SK-N-SH (cell line): ENCODE data around the gene NRDE2. TPM values are rescaled to one million over a fixed set of nuclear protein-coding genes. Genes with fewer than 3 reads are reported as not detected.

Experiments used
- CTCF ChIA-PET: fragments of 300-600, 350-600 bp; formaldehyde crosslinking; extraction: SDS; loops from one replicate; lab custom pipeline; 2021; lab: Yijun Ruan, JAX
- POLR2A ChIA-PET: fragments of 350-600 bp; sonication (Branson Sonifier 250); formaldehyde crosslinking; extraction: SDS; loops from one replicate; lab custom pipeline; 2020; ENCODE audit warnings: antibody characterized with exemption, inconsistent platforms; lab: Yijun Ruan, JAX
- DNase-seq: peaks from one replicate; pipeline ENCODE4 v3.0.0; 2012
- H2AFZ ChIP-seq: fragments of 200-600 bp; sonication (generic); 2 replicates; pipeline ENCODE4 v1.8.1; 2016; ENCODE audit warnings: antibody characterized with exemption, mild to moderate bottlenecking, low read depth
- H3F3A ChIP-seq: fragments of 200-600 bp; sonication (generic); replicated peaks from 2 replicates; pipeline ENCODE3; 2016; ENCODE audit warnings: antibody characterized with exemption, mild to moderate bottlenecking; ENCODE audit not compliant: insufficient read depth
- H3K27ac ChIP-seq, 2 experiments: fragments of 200-500 bp in 1 of 2; fragments of 200-600 bp in 1 of 2; sonication (Bioruptor generic) in 1 of 2; sonication (generic), shearing (Covaris generic) in 1 of 2; 2 replicates each; pipeline versions ENCODE4 v1.5.1 to v1.6.1; 2014 to 2016; ENCODE audit warnings: low read depth in 2 of 2, inconsistent platforms in 1 of 2, low read length in 1 of 2, mild to moderate bottlenecking in 1 of 2, mixed read lengths in 1 of 2
- H3K27me3 ChIP-seq: fragments of 200-600 bp; sonication (generic), shearing (Covaris generic); 2 replicates; pipeline ENCODE4 v1.6.1; 2016; ENCODE audit warnings: mixed run types; ENCODE audit not compliant: insufficient read depth
- H3K36me3 ChIP-seq, 2 experiments: fragments of 200-500 bp in 1 of 2; fragments of 200-600 bp in 1 of 2; sonication (Bioruptor generic) in 1 of 2; sonication (generic) in 1 of 2; replicated peaks in 1 of 2; 2 replicates each; pipeline versions ENCODE3 to v1.5.1; 2014 to 2016; ENCODE audit warnings: low read length in 1 of 2, mild to moderate bottlenecking in 1 of 2; ENCODE audit not compliant: insufficient read depth in 2 of 2, control insufficient read depth in 1 of 2
- H3K4me1 ChIP-seq, 2 experiments: fragments of 200-500 bp in 1 of 2; fragments of 200-600 bp in 1 of 2; sonication (Bioruptor generic) in 1 of 2; sonication (generic), shearing (Covaris generic) in 1 of 2; 2 replicates each; pipeline versions ENCODE4 v1.5.1 to v1.6.1; 2014 to 2016; ENCODE audit warnings: low read depth in 1 of 2, low read length in 1 of 2, mixed run types in 1 of 2; ENCODE audit not compliant: insufficient read depth in 2 of 2, control insufficient read depth in 1 of 2
- H3K4me2 ChIP-seq: fragments of 200-600 bp; sonication (generic), shearing (Covaris generic); 2 replicates; pipeline ENCODE4 v1.6.1; 2017; ENCODE audit warnings: mixed run types
- H3K4me3 ChIP-seq, 2 experiments: fragments of 200-500 bp in 1 of 2; fragments of 200-600 bp in 1 of 2; sonication (Bioruptor generic) in 1 of 2; sonication (generic), shearing (Covaris generic) in 1 of 2; 2 replicates each; pipeline versions ENCODE4 v1.5.1 to v1.8.1; 2014 to 2016; ENCODE audit warnings: low read depth in 2 of 2, inconsistent platforms in 1 of 2, low read length in 1 of 2, mild to moderate bottlenecking in 1 of 2, mixed read lengths in 1 of 2, moderate library complexity in 1 of 2
- H3K79me2 ChIP-seq: fragments of 200-600 bp; sonication (generic); 2 replicates; pipeline ENCODE4 v1.8.1; 2017; ENCODE audit warnings: mild to moderate bottlenecking; ENCODE audit not compliant: insufficient read depth
- H3K9ac ChIP-seq: fragments of 200-600 bp; sonication (generic); 2 replicates; pipeline ENCODE4 v1.6.1; 2017; ENCODE audit warnings: mixed run types
- H3K9me2 ChIP-seq: fragments of 200-600 bp; sonication (generic); 2 replicates; pipeline ENCODE4 v1.6.1; 2017; ENCODE audit warnings: mixed run types
- H3K9me3 ChIP-seq: fragments of 200-600 bp; sonication (generic); 2 replicates; pipeline ENCODE4 v1.6.1; 2017; ENCODE audit warnings: mixed run types, mild to moderate bottlenecking, moderate library complexity
- H4K20me1 ChIP-seq: fragments of 200-600 bp; sonication (generic); 2 replicates; pipeline ENCODE4 v1.6.1; 2017; ENCODE audit warnings: mild to moderate bottlenecking, mixed run types; ENCODE audit not compliant: insufficient read depth
- ELF1 ChIP-seq: IDR thresholded peaks from 2 replicates; pipeline ENCODE4 v1.4.0; 2012
- EZH2phosphoT487 ChIP-seq: fragments of 200-600 bp; sonication (generic); IDR thresholded peaks from 2 replicates; pipeline ENCODE4 v1.6.1; 2017; ENCODE audit warnings: low read depth, mixed run types, mild to moderate bottlenecking, antibody characterized with exemption, moderate library complexity, borderline replicate concordance
- FOSL2 ChIP-seq: IDR thresholded peaks from 2 replicates; pipeline ENCODE4 v1.4.0; 2012; ENCODE audit warnings: low read depth, mild to moderate bottlenecking, moderate library complexity, borderline replicate concordance
- FOXJ3 ChIP-seq: sonication (generic); formaldehyde crosslinking; IDR thresholded peaks from 2 replicates; pipeline ENCODE4 v1.5.1; 2020; ENCODE audit warnings: mild to moderate bottlenecking, missing genetic modification reagents
- FOXM1 ChIP-seq: IDR thresholded peaks from 2 replicates; pipeline ENCODE4 v1.4.0; 2012; ENCODE audit warnings: low read depth, mild to moderate bottlenecking
- GABPA ChIP-seq: IDR thresholded peaks from 2 replicates; pipeline ENCODE4 v1.4.0; 2012; ENCODE audit warnings: low read depth, mild to moderate bottlenecking
- JUND ChIP-seq: IDR thresholded peaks from 2 replicates; pipeline ENCODE4 v1.4.0; 2012
- MEF2A ChIP-seq: IDR thresholded peaks from 2 replicates; pipeline ENCODE4 v1.4.0; 2012; ENCODE audit warnings: low read depth, borderline replicate concordance
- NFIC ChIP-seq: IDR thresholded peaks from 2 replicates; pipeline ENCODE4 v1.4.0; 2012; ENCODE audit warnings: borderline replicate concordance
- PBX3 ChIP-seq: IDR thresholded peaks from 2 replicates; pipeline ENCODE4; 2012
- POLR2AphosphoS5 ChIP-seq: IDR thresholded peaks from 2 replicates; pipeline ENCODE4 v1.6.1; 2012; ENCODE audit warnings: low read depth, low read length
- RAD21 ChIP-seq: IDR thresholded peaks from 2 replicates; pipeline ENCODE4 v1.6.1; 2012; ENCODE audit warnings: mild to moderate bottlenecking, low read length
- RCOR1 ChIP-seq: fragments of 150-350 bp; IDR thresholded peaks from 2 replicates; pipeline ENCODE4 v1.6.1; 2017; ENCODE audit warnings: antibody characterized with exemption, low read length
- RFX5 ChIP-seq: IDR thresholded peaks from 2 replicates; pipeline ENCODE4 v1.6.1; 2012; ENCODE audit warnings: mild to moderate bottlenecking, improper control_type of control experiment, low read length
- SMC3 ChIP-seq: IDR thresholded peaks from 2 replicates; pipeline ENCODE4 v1.6.1; 2012; ENCODE audit warnings: low read depth, low read length, improper control_type of control experiment
- TAF1 ChIP-seq: IDR thresholded peaks from 2 replicates; pipeline ENCODE4 v1.6.1; 2012; ENCODE audit warnings: low read depth, mild to moderate bottlenecking, low read length, moderate library complexity, borderline replicate concordance
- TEAD4 ChIP-seq: IDR thresholded peaks from 2 replicates; pipeline ENCODE4 v1.4.0; 2012; ENCODE audit warnings: mild to moderate bottlenecking, borderline replicate concordance; ENCODE audit not compliant: insufficient read depth
- USF1 ChIP-seq: IDR thresholded peaks from 2 replicates; pipeline ENCODE4 v1.4.0; 2012; ENCODE audit warnings: low read depth, borderline replicate concordance
- YY1 ChIP-seq: IDR thresholded peaks from 2 replicates; pipeline ENCODE4 v1.4.0; 2012; ENCODE audit warnings: low read depth, mild to moderate bottlenecking
- ZBTB33 ChIP-seq: IDR thresholded peaks from 2 replicates; pipeline ENCODE4 v1.4.0; 2012; ENCODE audit warnings: low read depth, borderline replicate concordance
- WGBS: methylation state at CpG from one replicate; pipeline ENCODE4 v1.1.6; 2017; ENCODE audit warnings: low lambda C conversion rate; 5-methylcytosine and 5-hydroxymethylcytosine counted together
- polyA plus RNA-seq, 3 experiments: library from polyadenylated mRNA; depleted of rRNA; stranded (reverse); fragments of >200 nt; gene quantifications; 2 replicates each; pipeline ENCODE4 v1.2.3, GENCODE V29; 2012

The NRDE2 gene
- polyA plus RNA-seq, 1 of the 3 experiments (the other 2 are of a cell fraction): 11.3 TPM

GRCh38 chr14:90336401-90336800 lies 4.7 kb upstream of the NRDE2 start:
- WGBS: 11% methylated on average over 3 of the region's 3 CpGs
- DNase-seq: no peak
- ChIA-PET POLR2A (interaction anchor here (0.5 to 0.6 kb wide), 2 partner anchors 10 to 118 kb away, joined by 4 to 5 read pairs; no protein-coding TSS in a partner anchor), CTCF (no interaction called here)
- H4K20me1 ChIP-seq: no peaks in the 10 kb centered on the region
- H3K9me3 ChIP-seq: no peaks in the 10 kb centered on the region
- TF ChIP-seq GABPA: no peak
- no peak for TF ChIP-seq EZH2phosphoT487
- TF ChIP-seq RFX5: no peak
- TF ChIP-seq RCOR1: no peak
- no peak for TF ChIP-seq ZBTB33
- no peak for TF ChIP-seq JUND
- TF ChIP-seq YY1: no peak
- TF ChIP-seq RAD21: no peak
- H3K9ac ChIP-seq: no peak overlapping the region
- H3F3A ChIP-seq: no peaks in the 10 kb centered on the region
- H3K79me2 ChIP-seq: peaks cover under 1% of the 10 kb centered on the region; the same call in 1 of the 2 replicates
- no peak overlapping the region for H3K27ac ChIP-seq
- H3K9me2 ChIP-seq: no peaks in the 10 kb centered on the region
- H3K4me2 ChIP-seq: no peak overlapping the region
- no peaks in the 10 kb centered on the region for H3K36me3 ChIP-seq
- H3K4me1 ChIP-seq: no peaks in the 10 kb centered on the region
- H3K4me3 ChIP-seq: no peak overlapping the region
- peaks cover 23% of the 10 kb centered on the region; the same call in 1 of the 2 replicates for H3K27me3 ChIP-seq
- no peak overlapping the region for H2AFZ ChIP-seq

DNA sequence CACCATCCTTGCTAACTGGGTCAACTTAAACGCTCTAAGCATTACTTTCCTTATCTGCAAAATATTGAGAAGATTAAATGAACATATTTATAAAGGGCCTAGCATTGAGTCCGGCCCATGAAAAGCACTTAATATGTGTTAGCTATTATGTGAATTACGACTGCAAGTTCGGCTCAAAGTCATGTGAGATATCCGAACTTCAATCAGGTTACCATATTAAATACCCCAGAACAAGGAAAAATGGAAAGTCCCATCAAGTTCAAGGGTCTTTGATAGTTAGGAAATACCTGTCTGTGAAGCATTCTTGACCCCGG lies 487 bp upstream of the NRDE2 start:
- WGBS: 35% methylated on average over 6 of the region's 6 CpGs
- Histone ChIP-seq H3K9ac (no peak overlapping the region), H4K20me1 (no peaks in the 10 kb centered on the region), H3K4me1 (peaks cover 0 to 3% of the 10 kb centered on the region in 2 experiments; a peak in 1 of 4 replicates), H3F3A (no peaks in the 10 kb centered on the region), H3K4me2 (peak overlapping the region; percentile 78; the same call in 1 of the 2 replicates), H3K9me2 (no peaks in the 10 kb centered on the region), H3K9me3 (no peaks in the 10 kb centered on the region), H3K27ac (peak overlapping the region; percentile 45 to 46; a peak in 2 of 4 replicates), H3K36me3 (no peaks in the 10 kb centered on the region), H2AFZ (peak overlapping the region; percentile 77), H3K79me2 (peaks cover 41% of the 10 kb centered on the region), H3K27me3 (peaks cover 16% of the 10 kb centered on the region; the same call in 1 of the 2 replicates), H3K4me3 (peak overlapping the region; percentile 35 to 69)
- CTCF ChIA-PET: no interaction called here
- TF ChIP-seq YY1 (no peak), PBX3 (no peak), POLR2AphosphoS5 (no peak; the same call in 1 of the 2 replicates), FOSL2 (no peak), TEAD4 (no peak), SMC3 (no peak), EZH2phosphoT487 (no peak), RAD21 (no peak), NFIC (no peak), FOXJ3 (CRISPR knock-in tag) (no peak), MEF2A (no peak), TAF1 (no peak), USF1 (no peak), FOXM1 (no peak), ELF1 (no peak)
- no peak for DNase-seq
- POLR2A ChIA-PET: interaction anchor here (0.7 kb wide), 1 partner anchor 66 kb away, joined by 3 read pairs; no protein-coding TSS in a partner anchor
